GM19043 (cell line): ENCODE data around the gene STX7.
"Not testable (repeated sequence)": the region's sequence is repeated elsewhere in the genome, so short reads cannot be mapped to it uniquely, and the experiment has no call there.

Experiments
- ATAC-seq: cut with Tn5 transposase; IDR thresholded peaks from one replicate; pipeline ENCODE4 v1.9.1; 2021; ENCODE audit warnings: low read depth; ENCODE audit not compliant: unreplicated experiment

The STX7 gene, protein sequence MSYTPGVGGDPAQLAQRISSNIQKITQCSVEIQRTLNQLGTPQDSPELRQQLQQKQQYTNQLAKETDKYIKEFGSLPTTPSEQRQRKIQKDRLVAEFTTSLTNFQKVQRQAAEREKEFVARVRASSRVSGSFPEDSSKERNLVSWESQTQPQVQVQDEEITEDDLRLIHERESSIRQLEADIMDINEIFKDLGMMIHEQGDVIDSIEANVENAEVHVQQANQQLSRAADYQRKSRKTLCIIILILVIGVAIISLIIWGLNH

DNA sequence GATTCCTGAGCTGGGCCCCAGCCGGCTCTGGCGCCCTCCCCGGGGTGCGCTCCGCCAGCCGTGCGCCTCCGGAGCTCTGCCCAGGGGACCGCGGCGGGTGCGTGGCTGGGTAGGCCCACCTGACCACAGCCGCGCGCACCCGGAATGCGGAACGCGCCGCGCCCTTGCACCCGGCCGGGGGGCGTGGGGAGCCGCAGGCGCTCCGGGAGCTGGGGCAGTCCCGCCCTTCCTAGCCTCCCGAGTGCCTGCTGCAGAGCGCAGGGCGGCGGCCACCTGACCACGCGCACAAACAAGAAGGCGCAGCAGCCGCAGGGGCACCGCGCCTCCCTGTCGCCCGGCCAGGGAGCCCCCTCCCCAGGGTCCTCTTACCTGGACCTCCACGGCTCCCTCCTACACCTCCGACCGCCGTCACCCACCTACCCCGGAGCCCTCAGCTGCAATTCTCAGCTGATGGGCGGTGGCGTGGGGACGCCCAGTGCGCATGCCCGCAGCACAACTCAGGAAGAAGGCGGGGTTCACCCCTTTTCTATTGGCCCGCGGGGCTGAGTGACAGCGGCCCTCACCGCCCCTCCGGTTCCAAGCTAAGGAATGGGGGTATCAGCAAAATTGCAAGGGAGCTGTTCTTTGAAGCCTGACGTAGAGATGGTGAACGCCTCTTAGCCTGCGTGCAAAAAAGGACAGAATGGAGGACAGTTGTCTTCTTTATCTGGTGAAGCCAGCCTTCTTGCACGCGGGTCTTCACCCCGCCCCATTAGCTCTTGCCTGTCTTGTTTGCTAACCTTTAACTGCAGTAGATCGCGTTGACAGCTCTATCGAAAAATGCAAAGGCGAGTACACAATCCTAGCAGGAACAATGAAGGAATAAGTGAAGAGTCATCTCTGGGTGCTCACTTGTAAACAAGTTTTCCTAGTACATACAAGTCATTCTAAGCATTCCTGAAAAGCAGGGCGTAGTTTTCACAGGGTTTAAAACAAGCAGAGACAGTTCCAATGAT is at the start of gene STX7:
Gene STX7, minus strand, starts transcription at position 479 of the 995 bp plus-strand sequence. CDS start 9,586 bp downstream, outside the sequence.
- ATAC-seq: peak; percentile 84

DNA sequence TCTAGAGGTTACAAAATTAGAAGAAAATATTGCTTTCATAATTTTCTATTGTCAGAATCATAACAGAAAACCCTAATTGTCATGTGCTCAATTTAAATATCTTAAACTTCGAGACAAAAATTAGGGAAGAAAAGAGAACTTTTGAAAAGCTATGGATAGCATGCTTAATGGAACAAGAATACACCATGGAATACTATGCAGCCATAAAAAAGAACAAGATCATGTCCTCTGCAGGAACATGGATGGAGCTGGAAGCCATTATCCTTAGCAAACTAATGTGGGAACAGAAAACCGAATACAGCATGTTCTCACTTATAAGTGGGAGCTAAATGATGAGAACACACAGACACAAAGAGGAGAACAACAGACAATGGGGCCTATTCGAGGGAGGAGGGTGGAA is 47.2 kb upstream of the STX7 start:
- ATAC-seq: not testable (repeated sequence)

DNA sequence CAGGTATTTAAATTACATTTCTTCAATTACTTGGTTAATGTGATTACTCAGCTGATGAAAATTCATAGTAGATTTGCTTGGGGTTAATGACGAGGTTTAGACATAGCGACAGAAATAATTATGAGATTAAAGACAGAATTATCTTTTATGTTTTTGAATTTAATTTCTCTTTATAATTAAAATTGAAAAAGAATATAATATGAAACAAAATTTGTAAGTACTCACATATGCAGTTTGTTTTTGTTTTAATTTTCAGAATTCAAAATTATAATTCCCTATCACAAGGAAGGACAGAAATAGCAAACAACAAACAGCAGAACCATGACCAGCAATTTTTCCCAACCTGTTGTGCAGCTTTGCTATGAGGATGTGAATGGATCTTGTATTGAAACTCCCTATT is 39.5 kb upstream of the STX7 start, which contains the start of gene TAAR8:
Gene TAAR8, plus strand, starts transcription at position 301 of the 400 bp plus-strand sequence. Its CDS starts 21 bp downstream, at position 322.
- no peak for ATAC-seq

DNA sequence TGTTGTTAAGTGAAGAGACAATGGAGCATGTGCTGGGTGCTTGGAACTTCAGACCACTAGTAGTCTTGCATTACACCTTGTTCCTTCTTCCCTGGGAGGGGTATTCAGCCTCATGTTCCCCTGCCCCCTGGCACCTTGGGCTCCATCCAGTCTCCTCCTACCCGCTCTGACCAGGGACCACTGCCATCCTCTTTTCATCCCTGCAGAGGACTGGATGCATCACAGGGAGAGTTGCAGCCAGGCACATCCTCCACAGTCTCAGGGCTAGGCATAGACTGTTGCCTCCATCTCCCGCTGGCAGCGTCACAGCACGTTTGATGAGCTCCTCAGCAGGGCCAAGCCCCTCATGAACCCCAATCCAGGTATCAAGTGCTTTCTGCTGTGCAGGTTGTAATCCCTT is 38.3 kb upstream of the STX7 start:
- no peak for ATAC-seq

DNA sequence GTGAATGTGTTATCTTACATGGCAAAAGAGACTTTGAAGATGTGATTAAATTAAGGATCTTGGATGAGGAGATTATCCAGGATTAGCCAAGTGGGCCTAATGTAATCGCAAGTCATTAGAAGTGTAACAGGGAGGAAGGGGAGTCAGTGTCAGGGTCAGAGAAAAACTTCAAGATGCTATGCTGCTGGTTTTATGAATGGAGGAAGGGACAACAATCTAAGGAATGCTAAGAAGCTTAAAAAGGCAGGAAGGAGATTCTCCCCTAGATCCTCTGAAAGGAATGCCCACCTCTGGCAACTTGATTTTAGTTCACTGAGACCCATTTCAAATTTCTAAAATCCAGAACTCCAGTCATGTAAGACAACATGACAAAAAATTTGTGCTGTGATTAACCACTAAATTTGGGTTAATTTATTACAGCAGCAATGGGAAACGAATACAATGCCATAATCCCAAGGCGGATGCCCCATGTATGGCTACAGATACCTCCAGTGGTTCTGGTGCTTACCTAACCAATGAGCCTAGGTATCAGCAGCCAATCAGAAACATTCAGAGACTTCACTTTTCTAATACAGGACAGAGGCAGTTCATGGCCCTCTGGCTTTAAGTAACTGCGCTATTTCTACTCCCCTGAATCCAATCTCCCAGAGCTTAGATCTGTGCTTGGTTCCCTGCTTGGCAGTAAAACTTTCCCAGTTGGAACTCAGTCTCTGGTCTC is 36.0 kb upstream of the STX7 start:
- ATAC-seq: no peak

DNA sequence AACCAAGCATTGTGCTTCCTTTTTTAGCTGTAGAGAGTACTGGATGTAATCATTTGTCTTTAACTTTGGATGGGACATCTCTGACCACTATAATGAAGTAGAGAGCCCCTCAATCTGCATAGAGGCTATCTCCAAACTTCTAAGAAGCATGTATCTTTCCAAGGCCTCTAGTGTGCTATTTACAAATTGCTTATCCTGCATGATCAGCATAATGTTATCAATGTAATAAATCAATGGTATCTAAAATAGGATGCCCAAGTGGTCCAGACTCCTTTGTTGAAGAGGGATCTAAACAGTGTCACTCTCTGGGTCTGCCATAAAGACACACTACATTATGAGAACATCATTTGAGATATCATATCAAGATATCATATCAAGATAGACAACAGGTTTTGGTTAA is 31.9 kb upstream of the STX7 start:
- ATAC-seq: no peak

DNA sequence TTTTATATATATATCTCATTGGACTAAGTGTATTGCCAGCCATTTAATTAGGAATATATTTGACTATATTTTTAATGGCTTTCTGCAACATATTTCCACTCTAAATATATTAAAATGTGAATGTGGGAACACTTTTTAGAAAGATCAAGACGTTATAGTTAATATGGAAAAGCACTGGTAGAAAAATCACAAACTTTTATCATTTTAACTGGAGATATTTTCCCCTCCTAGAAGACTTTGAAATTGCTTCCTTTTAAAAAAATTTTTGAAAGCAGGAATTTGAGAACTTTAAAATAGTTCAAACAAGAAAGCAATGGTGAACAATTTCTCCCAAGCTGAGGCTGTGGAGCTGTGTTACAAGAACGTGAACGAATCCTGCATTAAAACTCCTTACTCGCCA is 25.1 kb upstream of the STX7 start, which contains the start of gene TAAR9:
Gene TAAR9, plus strand, starts transcription at position 301 of the 400 bp plus-strand sequence. Its CDS starts 13 bp downstream, at position 314.
- ATAC-seq: no peak

DNA sequence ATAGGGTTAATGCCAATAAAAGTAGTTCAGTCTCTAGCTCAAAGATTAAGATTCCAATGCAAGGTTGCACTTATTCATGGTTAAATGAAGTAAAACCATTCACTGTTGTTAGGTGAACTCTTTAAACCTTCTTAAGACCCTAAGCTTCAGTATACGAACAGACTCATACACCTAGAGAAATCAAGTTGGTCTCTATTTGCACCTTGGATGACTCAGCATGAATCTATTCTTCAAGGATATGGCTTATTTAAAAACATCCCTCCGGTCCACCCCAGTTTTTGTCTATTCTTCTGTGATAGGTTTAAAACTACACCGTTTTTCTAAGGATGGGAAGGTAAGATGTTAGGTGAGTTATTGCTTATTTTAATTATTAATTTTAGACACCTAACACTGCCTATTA is 24.2 kb upstream of the STX7 start:
- ATAC-seq: no peak

DNA sequence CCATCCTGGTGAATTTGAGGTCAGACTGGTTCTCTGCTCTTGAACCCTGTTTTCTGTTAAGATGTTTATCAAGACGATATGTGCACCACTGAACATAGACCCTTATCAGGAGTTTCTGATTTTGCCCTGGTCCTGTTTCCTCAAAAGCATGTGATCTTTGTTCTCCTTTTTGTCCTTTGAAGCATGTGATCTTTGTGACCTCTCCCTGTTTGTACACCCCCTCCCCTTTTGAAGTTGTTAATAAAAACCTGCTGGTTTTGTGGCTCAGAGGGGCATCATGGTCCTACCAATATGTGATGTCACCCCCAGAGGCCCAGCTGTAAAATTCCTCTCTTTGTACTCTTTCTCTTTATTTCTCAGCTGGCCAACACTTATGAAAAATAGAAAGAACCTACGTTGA is 21.6 kb upstream of the STX7 start:
- not testable (repeated sequence) for ATAC-seq

DNA sequence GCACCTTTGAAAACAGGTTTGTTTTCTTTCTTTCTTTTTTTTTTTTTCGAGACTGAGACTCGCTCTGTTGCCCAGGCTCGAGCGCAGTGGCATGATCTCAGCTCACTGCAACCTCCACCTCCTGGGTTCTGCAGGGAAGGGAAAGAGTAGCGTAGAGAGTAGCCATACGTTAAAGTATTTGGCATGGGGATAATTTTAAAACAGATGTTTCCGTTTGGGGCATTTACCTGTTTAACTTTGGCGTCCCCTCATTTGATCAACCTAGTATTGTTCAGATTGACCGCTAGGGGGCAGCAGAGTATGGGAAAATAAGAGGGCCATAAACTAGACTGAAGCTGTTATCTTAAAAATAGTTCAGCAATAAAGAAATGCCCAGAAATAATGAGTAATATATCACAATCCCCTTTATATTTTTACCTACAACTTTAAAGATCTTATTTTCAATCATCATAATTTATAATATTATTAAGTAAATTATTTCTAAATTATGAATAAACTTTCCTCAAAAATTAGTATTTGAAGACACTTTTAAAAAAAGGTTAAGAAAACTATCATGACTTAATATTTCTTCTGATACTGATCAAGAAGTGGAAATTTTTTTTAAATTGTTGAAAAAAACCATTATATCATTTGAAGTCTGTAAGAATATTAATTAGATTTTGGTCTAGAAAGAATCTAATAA is 17.5 kb upstream of the STX7 start:
- ATAC-seq: peak; percentile 88

DNA sequence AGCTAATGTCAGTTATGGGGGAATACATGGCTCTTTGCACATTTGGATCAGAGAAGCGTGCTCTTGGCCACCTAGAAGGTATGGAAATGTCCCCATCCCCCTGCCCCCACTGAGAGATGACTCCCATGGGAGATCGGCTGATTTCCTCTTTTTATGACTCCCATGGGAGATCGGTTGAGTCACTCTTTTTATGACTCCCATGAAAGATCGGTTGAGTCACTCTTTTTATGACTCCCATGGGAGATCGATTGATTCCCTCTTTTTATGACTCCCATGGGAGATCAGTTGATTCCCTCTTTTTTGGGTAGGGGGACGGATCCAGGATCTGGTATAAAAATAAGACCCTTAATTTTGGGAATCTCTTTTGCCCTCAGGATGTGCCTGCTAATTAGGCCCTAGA is 14.9 kb upstream of the STX7 start:
- no peak for ATAC-seq

DNA sequence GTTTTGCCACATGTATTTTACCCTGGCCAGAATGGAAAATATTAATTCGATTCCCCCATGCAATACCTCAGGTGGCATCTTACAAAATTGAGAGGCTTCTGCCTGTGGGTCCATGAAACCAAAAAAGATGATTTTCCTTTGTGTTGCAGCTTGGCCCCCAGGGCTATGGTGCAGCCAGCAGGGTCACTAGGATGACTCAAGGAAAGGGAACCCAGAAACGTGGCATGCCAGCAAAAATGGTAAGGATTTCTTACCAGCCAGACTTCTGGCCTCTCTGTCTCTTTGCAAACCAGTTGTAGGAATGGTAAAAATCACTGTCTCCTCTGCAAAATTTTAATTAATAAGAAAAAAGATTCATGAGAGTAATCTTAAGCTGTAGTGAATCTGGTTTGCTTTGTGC is 13.5 kb upstream of the STX7 start:
- no peak for ATAC-seq

DNA sequence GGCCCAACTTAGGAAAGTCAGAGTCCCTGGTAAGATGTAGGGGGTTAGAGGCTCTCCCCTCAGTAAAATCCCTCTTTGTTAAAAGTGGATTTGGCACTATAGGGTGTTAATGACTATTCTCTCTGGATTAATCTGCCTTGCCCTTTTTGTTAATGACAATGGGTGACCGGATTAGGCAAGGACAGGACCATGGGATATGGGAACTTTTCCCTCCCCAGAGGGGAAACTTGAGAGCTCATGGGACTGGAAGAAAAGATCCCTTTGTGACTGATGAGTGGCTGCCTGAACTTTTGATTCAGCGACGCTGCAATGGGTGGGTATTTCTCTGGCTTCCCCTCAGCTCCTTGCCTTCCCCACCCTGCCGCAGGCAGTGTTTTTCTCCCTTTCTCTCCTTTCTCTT is 12.9 kb upstream of the STX7 start:
- no peak for ATAC-seq

DNA sequence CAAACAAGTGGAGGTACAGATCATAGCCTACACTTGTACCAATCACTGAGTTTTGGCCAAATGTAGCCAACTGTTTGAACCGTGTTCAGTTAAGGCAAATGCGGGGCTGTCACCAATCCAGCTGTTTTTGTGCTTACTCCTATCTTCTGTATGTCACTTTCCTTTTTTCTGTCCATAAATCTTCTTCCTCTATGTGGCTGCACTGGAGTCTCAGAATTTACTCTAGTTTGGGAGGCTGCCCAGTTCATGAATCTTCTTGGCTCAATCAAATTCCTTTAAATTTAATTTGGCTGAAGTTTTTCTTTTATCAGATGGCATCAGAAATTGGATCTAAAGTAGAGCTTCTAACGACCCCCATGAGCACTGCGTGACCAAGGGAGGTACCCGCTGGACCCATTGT is 11.7 kb upstream of the STX7 start:
- ATAC-seq: no peak

DNA sequence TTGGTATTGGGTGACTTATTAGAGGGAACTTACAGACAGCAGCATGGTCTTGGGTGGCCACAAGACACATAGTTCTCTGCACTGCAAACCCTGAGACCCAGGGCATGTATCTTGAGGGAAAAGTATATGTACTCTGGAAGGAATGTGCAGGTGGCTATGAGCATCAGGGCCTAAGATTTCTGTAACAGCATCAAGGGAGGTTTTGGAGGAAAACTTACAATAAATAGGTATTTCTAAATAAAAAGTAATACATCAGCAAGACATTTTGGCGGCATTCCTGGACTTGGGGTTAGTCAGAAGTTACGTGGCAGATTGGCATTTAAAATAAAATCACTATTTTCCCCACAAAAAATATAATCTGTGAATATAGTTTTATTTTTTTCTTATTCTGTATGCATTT is 8.0 kb upstream of the STX7 start:
- ATAC-seq: no peak

DNA sequence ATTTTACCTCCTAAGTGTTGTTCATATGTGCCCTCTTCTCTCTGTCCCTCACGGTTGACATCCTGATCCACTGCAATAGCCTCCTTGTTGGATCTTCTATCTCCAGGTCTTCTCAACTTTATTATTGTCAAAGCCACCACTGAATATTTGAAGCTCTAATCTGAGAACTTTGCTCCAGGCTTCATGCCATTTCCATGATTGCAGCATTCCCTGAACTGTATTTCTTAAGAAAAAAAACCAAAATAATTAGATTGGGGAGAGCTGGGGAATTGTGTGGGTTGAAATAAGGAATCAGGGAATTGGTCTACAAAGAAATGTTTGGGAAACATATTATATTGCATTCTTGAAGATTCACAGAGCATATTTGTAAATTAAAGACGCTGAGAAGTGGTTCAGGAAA is 2.5 kb upstream of the STX7 start:
- ATAC-seq: no peak

DNA sequence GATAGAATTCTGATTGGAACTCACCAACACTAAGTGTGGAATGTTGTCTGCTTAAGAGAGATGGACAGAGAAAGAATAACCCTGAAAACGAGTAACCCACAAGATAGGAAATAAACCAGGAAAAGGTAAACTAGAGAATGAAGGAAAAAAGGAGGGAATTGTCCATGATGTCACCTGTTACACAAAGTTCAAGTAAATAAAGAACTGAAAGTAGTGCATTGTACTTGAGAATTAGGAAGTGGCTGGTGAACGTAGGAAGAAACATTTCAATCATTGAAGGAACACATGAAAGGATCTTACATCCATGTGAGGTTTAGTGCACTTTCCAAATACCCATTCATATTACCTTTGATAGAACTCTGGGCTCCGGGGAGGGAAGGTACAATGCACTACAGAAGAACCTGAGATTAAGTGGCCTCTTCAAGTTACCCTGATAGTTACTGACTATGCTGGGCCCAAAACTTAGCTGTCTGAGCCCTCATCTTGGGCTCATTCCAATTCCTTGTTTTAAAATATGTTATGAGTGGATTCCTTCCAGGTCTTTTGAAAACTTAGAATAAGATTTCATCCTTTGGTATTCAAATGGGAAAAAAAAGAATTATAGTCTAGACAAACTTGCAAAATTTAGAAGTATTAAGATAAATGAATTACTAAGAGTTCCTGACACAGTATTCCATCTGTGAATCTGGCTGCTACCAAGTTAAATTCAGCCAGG is 1.1 kb upstream of the STX7 start:
- ATAC-seq: no peak

DNA sequence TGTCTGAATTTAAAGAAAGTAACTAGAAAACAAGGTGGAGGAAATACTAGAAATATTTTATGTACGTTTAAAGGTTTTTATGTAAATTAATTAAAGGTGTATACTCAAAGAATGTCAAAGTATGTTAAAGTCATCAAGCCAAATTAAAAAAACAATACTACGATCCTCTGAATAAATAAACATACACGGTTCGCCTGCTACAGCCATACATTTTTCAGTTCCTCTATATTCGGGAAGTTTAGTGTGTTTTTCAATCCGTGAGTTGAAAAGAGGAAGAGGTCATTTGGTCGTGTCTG is 626 bp downstream of the STX7 start:
- ATAC-seq: no peak

DNA sequence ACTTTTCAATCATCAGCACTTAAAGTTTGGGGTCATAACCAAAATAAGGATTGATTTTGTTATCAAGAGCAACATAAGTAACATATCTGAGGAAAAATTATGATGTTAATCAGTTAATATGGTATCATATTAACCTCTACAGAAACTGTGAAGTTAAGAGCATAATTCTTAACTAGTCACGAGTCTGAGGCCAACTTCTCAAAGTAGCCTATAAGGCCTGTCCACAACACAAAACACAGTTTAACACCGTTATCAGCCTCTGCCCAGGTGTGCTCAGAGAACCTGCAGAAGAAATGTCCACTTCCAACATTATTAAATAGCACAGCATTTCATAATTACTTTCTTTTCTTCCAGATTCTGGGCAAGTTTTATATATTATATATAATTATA is 1.1 kb downstream of the STX7 start:
- ATAC-seq: peak; percentile 21
